Right kidney (tissue), 1 donor: ENCODE data around the gene CDK17.
"Not testable (repeated sequence)": the region's sequence is repeated elsewhere in the genome, so short reads cannot be mapped to it uniquely, and the experiment has no call there.

Source experiments
- DNase-seq: peaks from one replicate; pipeline ENCODE4 v3.0.0-alpha.2; 2016

CDK17 gene

GRCh38 chr12:96420277-96420835 is 20.1 kb upstream of the CDK17 start:
- DNase-seq = no peak

- no peak for DNase-seq
Observed at GRCh38 chr12:96419576-96420276, 19.5 kb upstream of the CDK17 start.

- not testable (repeated sequence) for DNase-seq
Observed at GRCh38 chr12:96417688-96418087, 17.4 kb upstream of the CDK17 start.

- DNase-seq = no peak
Observed at GRCh38 chr12:96416033-96416799, 16.0 kb upstream of the CDK17 start.

GRCh38 chr12:96414637-96415036 is 14.4 kb upstream of the CDK17 start:
- no peak for DNase-seq

GRCh38 chr12:96412431-96412830 is 12.2 kb upstream of the CDK17 start:
- no peak for DNase-seq

- DNase-seq = no peak
Observed at GRCh38 chr12:96409731-96410130, 9.5 kb upstream of the CDK17 start.

GRCh38 chr12:96408993-96409392 is 8.8 kb upstream of the CDK17 start:
- no peak for DNase-seq

GRCh38 chr12:96407429-96408097 is 7.3 kb upstream of the CDK17 start:
- not testable (repeated sequence) for DNase-seq

GRCh38 chr12:96404696-96405095 is 4.5 kb upstream of the CDK17 start:
- no peak for DNase-seq

- no peak for DNase-seq
Observed at GRCh38 chr12:96403870-96404269, 3.6 kb upstream of the CDK17 start.

- DNase-seq = not testable (repeated sequence)
Observed at GRCh38 chr12:96402522-96402921, 2.3 kb upstream of the CDK17 start.

GRCh38 chr12:96402061-96402460 is 1.8 kb upstream of the CDK17 start:
- no peak for DNase-seq

GRCh38 chr12:96401076-96401871 is 1.0 kb upstream of the CDK17 start:
- peak; percentile 65 for DNase-seq

GRCh38 chr12:96400631-96401075 is 414 bp upstream of the CDK17 start:
- peak; percentile 82 for DNase-seq

- peak; percentile 86 for DNase-seq
Observed at GRCh38 chr12:96399120-96399918, 920 bp downstream of the CDK17 start.

GRCh38 chr12:96398424-96399119 is 1.7 kb downstream of the CDK17 start:
- peak; percentile 35 for DNase-seq

- no peak for DNase-seq
Observed at GRCh38 chr12:96397756-96398423, 2.3 kb downstream of the CDK17 start.

GRCh38 chr12:96396914-96397313 is 3.3 kb downstream of the CDK17 start:
- no peak for DNase-seq

GRCh38 chr12:96396209-96396608 is 4.0 kb downstream of the CDK17 start:
- DNase-seq = no peak
